GM10266 (cell line): Measurements from ENCODE around the gene TBC1D8B.
A peak's percentile ranks its signal among the peaks of the same experiment; 100 is the strongest.
"Not testable (repeated sequence)": the region's sequence is repeated elsewhere in the genome, so short reads cannot be mapped to it uniquely, and the experiment has no call there.

Experiments used
- DNase-seq: peaks from one replicate; pipeline ENCODE4 v3.0.0; 2012; ENCODE audit errors: extremely low spot score
- CTCF ChIP-seq: IDR thresholded peaks from 2 replicates; pipeline ENCODE4 v1.5.1; 2012; ENCODE audit warnings: mild to moderate bottlenecking, low read depth; ENCODE audit not compliant: control insufficient read depth, insufficient read depth; ENCODE audit errors: missing control alignments

The TBC1D8B gene

GRCh38 chrX:106802388-106803275, at the start of gene TBC1D8B:
Gene TBC1D8B (plus strand): TSS chrX:106802673. CDS start chrX:106802854, 181 bp downstream.
- peak; percentile 13 for DNase-seq
- no peak for TF ChIP-seq CTCF

- DNase-seq = not testable (repeated sequence)
Observed at GRCh38 chrX:106769288-106769687, 33.2 kb upstream of the TBC1D8B start.

GRCh38 chrX:106774981-106775380, 27.5 kb upstream of the TBC1D8B start:
- no peak for DNase-seq
- TF ChIP-seq CTCF = no peak

GRCh38 chrX:106780264-106780663, 22.2 kb upstream of the TBC1D8B start:
- DNase-seq = no peak
- TF ChIP-seq CTCF = no peak

- DNase-seq = no peak
- TF ChIP-seq CTCF = no peak
Observed at GRCh38 chrX:106780664-106781377, 21.7 kb upstream of the TBC1D8B start.

GRCh38 chrX:106783716-106784115, 18.8 kb upstream of the TBC1D8B start:
- no peak for TF ChIP-seq CTCF
- no peak for DNase-seq

GRCh38 chrX:106791495-106791894, 11.0 kb upstream of the TBC1D8B start:
- no peak for DNase-seq
- TF ChIP-seq CTCF = peak; percentile 29
